22Rv1 (cell line): ENCODE results near the gene ATP10A.

Experiments
- ZFX ChIP-seq: fragments of 450-650 bp; IDR thresholded peaks from 2 replicates; pipeline ENCODE4 v1.6.1; 2017; ENCODE audit warnings: antibody characterized with exemption, borderline replicate concordance
- TF ChIP-seq, protein P1 (sequence below): fragments of 450-650 bp; IDR thresholded peaks from 2 replicates; pipeline ENCODE4 v1.5.1; 2017; ENCODE audit warnings: mild to moderate bottlenecking

DNA sequence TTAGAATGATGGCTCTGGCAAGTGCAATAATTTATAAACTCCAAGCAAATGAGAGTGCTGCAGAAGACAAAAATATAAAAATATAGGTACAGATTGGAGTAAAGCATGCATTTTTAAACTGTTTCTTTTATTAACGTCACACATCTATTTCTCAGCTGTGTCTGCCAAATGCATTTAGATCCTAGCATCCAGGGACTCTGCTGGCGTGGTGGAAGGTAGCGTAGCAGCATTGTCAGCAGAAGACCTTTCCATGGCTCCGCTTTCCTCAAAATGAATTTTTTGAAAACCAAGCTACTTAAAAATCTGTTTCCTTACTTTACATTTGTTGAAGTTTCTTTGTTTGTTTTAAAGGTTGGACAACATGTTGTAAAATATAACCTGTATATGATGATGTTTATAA, 16.3 kb upstream of the ATP10A start:
- TF ChIP-seq, protein P1, sequence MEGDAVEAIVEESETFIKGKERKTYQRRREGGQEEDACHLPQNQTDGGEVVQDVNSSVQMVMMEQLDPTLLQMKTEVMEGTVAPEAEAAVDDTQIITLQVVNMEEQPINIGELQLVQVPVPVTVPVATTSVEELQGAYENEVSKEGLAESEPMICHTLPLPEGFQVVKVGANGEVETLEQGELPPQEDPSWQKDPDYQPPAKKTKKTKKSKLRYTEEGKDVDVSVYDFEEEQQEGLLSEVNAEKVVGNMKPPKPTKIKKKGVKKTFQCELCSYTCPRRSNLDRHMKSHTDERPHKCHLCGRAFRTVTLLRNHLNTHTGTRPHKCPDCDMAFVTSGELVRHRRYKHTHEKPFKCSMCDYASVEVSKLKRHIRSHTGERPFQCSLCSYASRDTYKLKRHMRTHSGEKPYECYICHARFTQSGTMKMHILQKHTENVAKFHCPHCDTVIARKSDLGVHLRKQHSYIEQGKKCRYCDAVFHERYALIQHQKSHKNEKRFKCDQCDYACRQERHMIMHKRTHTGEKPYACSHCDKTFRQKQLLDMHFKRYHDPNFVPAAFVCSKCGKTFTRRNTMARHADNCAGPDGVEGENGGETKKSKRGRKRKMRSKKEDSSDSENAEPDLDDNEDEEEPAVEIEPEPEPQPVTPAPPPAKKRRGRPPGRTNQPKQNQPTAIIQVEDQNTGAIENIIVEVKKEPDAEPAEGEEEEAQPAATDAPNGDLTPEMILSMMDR = no peak
- TF ChIP-seq ZFX = no peak
